GM12878 (cell line): ENCODE results near the gene CTIF. TPM values are rescaled to one million over a fixed set of nuclear protein-coding genes. Genes with fewer than 3 reads are reported as not detected.

ENCODE experiments used
- ATAC-seq: fragments of 200-7000 bp; cut with Tn5 transposase; 3 replicates; pipeline ENCODE4 v1.9.1; 2020; ENCODE audit warnings: mild to moderate bottlenecking, moderate library complexity
- BruUV-seq: library from RNA; stranded (reverse); fragments of 400-500 nt; replicated peaks from 2 replicates; lab custom pipeline; 2021; lab: Mats Ljungman, UMichigan
- CTCF ChIA-PET: fragments of 300-600 bp; sonication (Branson Sonifier 250); formaldehyde crosslinking; extraction: SDS; loops from one replicate; lab custom pipeline; 2021; ENCODE audit warnings: inconsistent platforms; lab: Yijun Ruan, JAX
- POLR2A ChIA-PET: fragments of 350-600 bp; formaldehyde crosslinking; extraction: SDS; loops from one replicate; lab custom pipeline; 2021; ENCODE audit warnings: inconsistent platforms; lab: Charles Lee
- RAD21 ChIA-PET: fragments of 300-600 bp; sonication (Branson Sonifier 250); formaldehyde crosslinking; loops from one replicate; lab custom pipeline; 2023; ENCODE audit warnings: antibody characterized with exemption; ENCODE audit not compliant: unreplicated experiment; lab: Charles Lee
- SMC1A ChIA-PET: fragments of 300-600 bp; sonication (Branson Sonifier 250); formaldehyde crosslinking; loops from one replicate; lab custom pipeline; 2023; ENCODE audit not compliant: unreplicated experiment, uncharacterized antibody; lab: Charles Lee
- DNase-seq: peaks from one replicate; pipeline ENCODE4 v3.0.0-alpha.2; 2011; ENCODE audit warnings: low read depth, low spot score
- FAIRE-seq: peaks from 3 replicates; lab custom pipeline; 2011; peaks lifted over from hg19 to GRCh38; lab: Jason Lieb, UNC
- H2AFZ ChIP-seq: 2 replicates; pipeline ENCODE4 v1.6.0; 2011; ENCODE audit warnings: low read depth, low read length, control low read depth; ENCODE audit not compliant: control insufficient read depth
- H3K27ac ChIP-seq: 2 replicates; pipeline ENCODE4 v1.5.1; 2011; ENCODE audit warnings: control low read depth; ENCODE audit not compliant: control insufficient read depth, insufficient read depth
- H3K27me3 ChIP-seq, 2 experiments: replicated peaks in 1 of 2; 2 replicates each; pipeline versions ENCODE4 v1.6.0 to v1.6.1; 2011; ENCODE audit warnings: low read length in 1 of 2; ENCODE audit not compliant: control insufficient read depth in 2 of 2, insufficient read depth in 2 of 2
- H3K36me3 ChIP-seq, 2 experiments: 2 replicates each; pipeline ENCODE4 v1.5.1; 2011; ENCODE audit warnings: low read length in 1 of 2; ENCODE audit not compliant: control insufficient read depth in 2 of 2, insufficient read depth in 2 of 2
- H3K4me1 ChIP-seq: 2 replicates; pipeline ENCODE4 v1.6.1; 2011; ENCODE audit warnings: mild to moderate bottlenecking, low read length, moderate library complexity, mixed read lengths; ENCODE audit not compliant: control insufficient read depth, insufficient read depth
- H3K4me2 ChIP-seq: 2 replicates; pipeline ENCODE4 v1.6.0; 2011; ENCODE audit warnings: control low read depth; ENCODE audit not compliant: control insufficient read depth, insufficient read depth
- H3K4me3 ChIP-seq: fragments of 200-600 bp; sonication (generic); 2 replicates; pipeline ENCODE4 v1.5.1; 2016
- H3K79me2 ChIP-seq: 2 replicates; pipeline ENCODE4 v1.6.0; 2011; ENCODE audit warnings: low read length; ENCODE audit not compliant: control insufficient read depth, insufficient read depth
- H3K9ac ChIP-seq: 2 replicates; pipeline ENCODE4 v1.8.0; 2011; ENCODE audit warnings: low read length, control low read depth, mixed read lengths; ENCODE audit not compliant: control insufficient read depth, insufficient read depth
- H3K9me3 ChIP-seq: replicated peaks from 3 replicates; pipeline ENCODE4 v1.5.1; 2011; ENCODE audit warnings: mild to moderate bottlenecking, low read length; ENCODE audit not compliant: control insufficient read depth, insufficient read depth
- H4K20me1 ChIP-seq: 2 replicates; pipeline ENCODE4 v1.6.0; 2011; ENCODE audit not compliant: control insufficient read depth, insufficient read depth
- ESRRA ChIP-seq: IDR thresholded peaks from 2 replicates; pipeline ENCODE4 v1.6.1; 2012; ENCODE audit warnings: mild to moderate bottlenecking, low read length, improper control_type of control experiment
- EZH2 ChIP-seq: IDR thresholded peaks from 2 replicates; pipeline ENCODE4 v1.6.1; 2012; ENCODE audit warnings: low read depth, mild to moderate bottlenecking, control low read depth, inconsistent platforms, low read length, borderline replicate concordance; ENCODE audit not compliant: control insufficient read depth
- HDAC6 ChIP-seq: fragments of 200-600 bp; sonication (generic); IDR thresholded peaks from one replicate; pipeline ENCODE4 v1.8.0; 2017; ENCODE audit warnings: antibody characterized with exemption; ENCODE audit not compliant: unreplicated experiment
- POLR2A ChIP-seq: IDR thresholded peaks from 2 replicates; pipeline ENCODE4 v1.6.1; 2011; ENCODE audit warnings: low read depth, mild to moderate bottlenecking, low read length
- SRF ChIP-seq, 2 experiments: IDR thresholded peaks; 2 replicates each; pipeline ENCODE4 v1.6.1; 2011; ENCODE audit warnings: low read depth in 2 of 2, low read length in 2 of 2, mild to moderate bottlenecking in 1 of 2, moderate library complexity in 1 of 2
- YY1 ChIP-seq: IDR thresholded peaks from 2 replicates; pipeline ENCODE4 v1.6.1; 2011; ENCODE audit warnings: low read depth, mild to moderate bottlenecking, low read length
- WGBS: methylation state at CpG from one replicate; pipeline ENCODE4 v1.1.6; 2016; ENCODE audit warnings: low lambda C conversion rate; ENCODE audit not compliant: insufficient replicate concordance, insufficient coverage; ENCODE audit errors: missing lambda C conversion rate; 5-methylcytosine and 5-hydroxymethylcytosine counted together
- in situ Hi-C: fragments of 300-500 bp; cut with MboI; formaldehyde crosslinking; loops from 9 replicates; pipeline ENCODE4 v1.14.3; 2018; ENCODE audit warnings: mixed read lengths
- intact Hi-C: fragments of 100-400 bp; cut with micrococcal nuclease; formaldehyde crosslinking; loops from one replicate; pipeline ENCODE4 v1.14.2; 2022; ENCODE audit not compliant: unreplicated experiment
- polyA plus RNA-seq, 11 experiments: library from polyadenylated mRNA; depleted of rRNA in 4 of 11; unstranded in 6 of 11; stranded (reverse) in 5 of 11; fragments of >200 nt; fragmentation: Nextera tagmentation in 4 of 11; fragmentation: Illumina TruSeq in 1 of 11; extraction: Ambion mirVana in 4 of 11; extraction: Trizol in 1 of 11; gene quantifications; 1 replicate in 1 of 11; 2 replicates in 10 of 11; pipeline versions ENCODE4 v1.2.1 to v1.2.3, GENCODE V29; 2011 to 2016; ENCODE audit warnings: inconsistent platforms in 2 of 11, missing spikeins in 2 of 11, low read depth in 1 of 11
- total RNA-seq, 4 experiments: library from RNA; depleted of rRNA in 3 of 4; stranded (reverse); fragments of >200 nt in 3 of 4; fragmentation: Illumina TruSeq in 1 of 4; extraction: Trizol in 1 of 4; gene quantifications; 2 replicates each; pipeline versions ENCODE4 v1.2.1 to v1.2.3, GENCODE V29; 2013 to 2021
- TF ChIP-seq, protein P1 (sequence below): fragments of 450-650 bp; formaldehyde crosslinking; IDR thresholded peaks from 2 replicates; pipeline ENCODE4 v1.5.0; 2022; ENCODE audit warnings: mild to moderate bottlenecking, missing genetic modification characterization
- TF ChIP-seq, protein P2 (sequence below): fragments of 450-650 bp; IDR thresholded peaks from 2 replicates; pipeline ENCODE4 v1.6.1; 2016; ENCODE audit warnings: mild to moderate bottlenecking

CTIF gene
- total and polyA plus RNA-seq, 10 of the 15 experiments (the other 5 are each of a cell fraction or from before 2014, with no cell fraction given) = 0.06 to 11.6 (median 2.5) TPM

DNA sequence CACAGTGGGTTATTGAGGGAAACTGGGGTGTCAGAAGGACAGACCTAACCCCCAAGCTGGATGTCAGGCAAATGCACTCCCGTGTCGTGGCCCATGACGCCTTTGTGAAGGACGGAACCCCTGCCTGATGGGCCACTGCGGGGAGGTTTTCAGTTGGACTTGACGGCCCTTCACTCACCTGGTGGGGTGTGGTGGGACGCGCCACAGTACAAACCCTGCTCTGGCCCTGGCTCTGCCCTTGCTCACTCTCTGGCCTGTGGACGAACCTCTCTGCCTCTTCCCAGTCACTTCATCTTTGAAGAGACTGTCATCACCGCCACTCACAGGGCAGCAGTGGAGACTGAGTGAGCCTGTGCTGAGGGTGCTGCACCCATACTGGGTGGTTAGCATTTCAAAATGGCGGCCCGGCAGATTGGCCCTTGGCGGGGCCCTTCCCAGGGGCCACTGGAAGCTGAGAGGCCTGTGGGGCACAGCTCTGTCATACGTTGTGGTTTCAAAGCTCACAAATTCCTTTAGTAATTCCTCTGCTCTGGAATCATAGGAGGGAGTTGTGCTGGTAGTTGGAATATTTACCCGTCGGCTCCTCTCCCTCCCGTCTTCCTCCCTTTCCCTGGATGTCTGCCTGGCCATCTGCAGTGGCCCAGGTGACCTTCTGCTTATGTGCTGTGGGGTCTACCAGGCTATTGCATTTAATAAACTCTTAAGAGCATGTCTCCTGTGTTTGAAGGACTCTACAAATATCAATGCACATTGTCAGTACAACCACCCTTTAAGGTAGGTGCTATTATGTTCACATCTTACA lies 200.6 kb downstream of the CTIF start (continued):
- TF ChIP-seq, protein P1, sequence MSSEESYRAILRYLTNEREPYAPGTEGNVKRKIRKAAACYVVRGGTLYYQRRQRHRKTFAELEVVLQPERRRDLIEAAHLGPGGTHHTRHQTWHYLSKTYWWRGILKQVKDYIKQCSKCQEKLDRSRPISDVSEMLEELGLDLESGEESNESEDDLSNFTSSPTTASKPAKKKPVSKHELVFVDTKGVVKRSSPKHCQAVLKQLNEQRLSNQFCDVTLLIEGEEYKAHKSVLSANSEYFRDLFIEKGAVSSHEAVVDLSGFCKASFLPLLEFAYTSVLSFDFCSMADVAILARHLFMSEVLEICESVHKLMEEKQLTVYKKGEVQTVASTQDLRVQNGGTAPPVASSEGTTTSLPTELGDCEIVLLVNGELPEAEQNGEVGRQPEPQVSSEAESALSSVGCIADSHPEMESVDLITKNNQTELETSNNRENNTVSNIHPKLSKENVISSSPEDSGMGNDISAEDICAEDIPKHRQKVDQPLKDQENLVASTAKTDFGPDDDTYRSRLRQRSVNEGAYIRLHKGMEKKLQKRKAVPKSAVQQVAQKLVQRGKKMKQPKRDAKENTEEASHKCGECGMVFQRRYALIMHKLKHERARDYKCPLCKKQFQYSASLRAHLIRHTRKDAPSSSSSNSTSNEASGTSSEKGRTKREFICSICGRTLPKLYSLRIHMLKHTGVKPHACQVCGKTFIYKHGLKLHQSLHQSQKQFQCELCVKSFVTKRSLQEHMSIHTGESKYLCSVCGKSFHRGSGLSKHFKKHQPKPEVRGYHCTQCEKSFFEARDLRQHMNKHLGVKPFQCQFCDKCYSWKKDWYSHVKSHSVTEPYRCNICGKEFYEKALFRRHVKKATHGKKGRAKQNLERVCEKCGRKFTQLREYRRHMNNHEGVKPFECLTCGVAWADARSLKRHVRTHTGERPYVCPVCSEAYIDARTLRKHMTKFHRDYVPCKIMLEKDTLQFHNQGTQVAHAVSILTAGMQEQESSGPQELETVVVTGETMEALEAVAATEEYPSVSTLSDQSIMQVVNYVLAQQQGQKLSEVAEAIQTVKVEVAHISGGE (CRISPR knock-in tag) = no peak
- TF ChIP-seq, protein P2, sequence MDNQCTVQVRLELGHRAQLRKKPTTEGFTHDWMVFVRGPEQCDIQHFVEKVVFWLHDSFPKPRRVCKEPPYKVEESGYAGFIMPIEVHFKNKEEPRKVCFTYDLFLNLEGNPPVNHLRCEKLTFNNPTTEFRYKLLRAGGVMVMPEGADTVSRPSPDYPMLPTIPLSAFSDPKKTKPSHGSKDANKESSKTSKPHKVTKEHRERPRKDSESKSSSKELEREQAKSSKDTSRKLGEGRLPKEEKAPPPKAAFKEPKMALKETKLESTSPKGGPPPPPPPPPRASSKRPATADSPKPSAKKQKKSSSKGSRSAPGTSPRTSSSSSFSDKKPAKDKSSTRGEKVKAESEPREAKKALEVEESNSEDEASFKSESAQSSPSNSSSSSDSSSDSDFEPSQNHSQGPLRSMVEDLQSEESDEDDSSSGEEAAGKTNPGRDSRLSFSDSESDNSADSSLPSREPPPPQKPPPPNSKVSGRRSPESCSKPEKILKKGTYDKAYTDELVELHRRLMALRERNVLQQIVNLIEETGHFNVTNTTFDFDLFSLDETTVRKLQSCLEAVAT = no peak
- TF ChIP-seq ESRRA (no peak), YY1 (no peak), POLR2A (no peak)

DNA sequence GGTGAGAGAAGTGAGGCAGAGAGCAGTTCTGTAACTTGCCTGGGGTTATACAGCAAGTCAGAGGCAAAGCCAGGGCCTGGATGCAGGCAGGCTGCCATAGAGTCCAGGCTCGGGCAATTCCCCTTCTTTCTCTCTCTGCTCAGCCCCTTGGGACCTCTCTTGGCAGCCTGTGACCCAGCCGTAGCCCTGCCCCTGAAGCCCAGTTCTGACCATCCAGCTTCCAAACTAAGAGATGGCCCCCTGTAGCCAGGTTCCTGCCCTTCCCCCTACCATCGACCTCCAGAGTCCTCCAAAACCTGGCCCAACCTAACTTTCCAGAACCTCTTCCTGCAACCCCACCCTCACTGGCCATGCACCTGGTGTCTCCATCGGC lies 201.2 kb downstream of the CTIF start:
- 72% methylated on average over 4 of the region's 4 CpGs for WGBS
- no peak for DNase-seq
- no peak overlapping the region for H2AFZ ChIP-seq
- CTCF ChIA-PET = interaction anchor here (1.2 kb wide), 1 partner anchor 439 kb away, joined by 4 read pairs; no protein-coding TSS in a partner anchor
- TF ChIP-seq HDAC6 = no peak
- TF ChIP-seq EZH2 = no peak
- TF ChIP-seq SRF (IDR thresholded peaks at IDR 0.05; ENCODE audit: low read depth in 2 of 2, low read length in 2 of 2) = no peak
- TF ChIP-seq, all 136 proteins: peak for 0
- Histone ChIP-seq H4K20me1 (no peaks in the 10 kb centered on the region), H3K4me2 (no peak overlapping the region), H3K9ac (no peak overlapping the region), H3K4me3 (no peak overlapping the region), H3K9me3 (no peaks in the 10 kb centered on the region), H3K27ac (no peak overlapping the region), H3K4me1 (no peaks in the 10 kb centered on the region), H3K27me3 (no peaks in the 10 kb centered on the region), H3K36me3 (no peaks in the 10 kb centered on the region; a peak in 1 of 4 replicates), H3K79me2 (no peaks in the 10 kb centered on the region)
- in situ Hi-C loops = no loop called here
- BruUV-seq = no TSS peak
- FAIRE-seq = no peak
- ATAC-seq = no peak
- intact Hi-C loops = no loop called here
- ChIA-PET POLR2A (no interaction called here), SMC1A (no interaction called here), RAD21 (no interaction called here)
